ENCODE results near the gene HTT. TPM values are rescaled to one million over a fixed set of nuclear protein-coding genes. Genes with fewer than 3 reads are reported as not detected.

HTT gene
- total RNA-seq, 4 donors from 2014 or later = 28.9 to 141 (median 42.0) TPM

GRCh38 chr4:3031357-3032082 is 43.0 kb upstream of the HTT start:
- WGBS, 2 donors = 73 to 85% methylated on average over 12 of the region's 12 CpGs
- DNase-seq (ENCODE audit: low spot score in 2 of 2) = peak in 1 of 2 donors; percentile 53
- intact Hi-C loops (cut with DNase I; ENCODE audit: low total_unique reads) = no loop called here

GRCh38 chr4:3034231-3034630 is 40.2 kb upstream of the HTT start:
- H3K4me3 ChIP-seq (ENCODE audit: low read depth, poor library complexity, severe bottlenecking) = no peak overlapping the region
- TF ChIP-seq POLR2A (IDR thresholded peaks at IDR 0.05) = no peak
- TF ChIP-seq CTCF (IDR thresholded peaks at IDR 0.05) = no peak
- intact Hi-C loops (cut with DNase I; ENCODE audit: low total_unique reads) = no loop called here
- no peak for DNase-seq (ENCODE audit: low spot score in 2 of 2)
- 88 to 89% methylated on average over 8 of the region's 8 CpGs for WGBS, 2 donors

More at GRCh38 chr4:3031357-3032082, 43.0 kb upstream of the HTT start:
- H3K4me3 ChIP-seq (ENCODE audit: low read depth, poor library complexity, severe bottlenecking) = no peak overlapping the region
- TF ChIP-seq CTCF (IDR thresholded peaks at IDR 0.05) (no peak), POLR2A (IDR thresholded peaks at IDR 0.05) (no peak)

- 86 to 92% methylated on average over 8 of the region's 8 CpGs for WGBS, 2 donors
- no peak for TF ChIP-seq CTCF (IDR thresholded peaks at IDR 0.05)
- no peak for TF ChIP-seq POLR2A (IDR thresholded peaks at IDR 0.05)
- DNase-seq (ENCODE audit: low spot score in 2 of 2) = no peak
- intact Hi-C loops (cut with DNase I; ENCODE audit: low total_unique reads) = no loop called here
- no peak overlapping the region for H3K4me3 ChIP-seq (ENCODE audit: low read depth, poor library complexity, severe bottlenecking)
Measured at GRCh38 chr4:3035249-3035648, 39.2 kb upstream of the HTT start.

- intact Hi-C loops (cut with DNase I; ENCODE audit: low total_unique reads) = no loop called here
- no peak for DNase-seq (ENCODE audit: low spot score in 2 of 2)
- WGBS, 2 donors = 84 to 95% methylated on average over 6 of the region's 6 CpGs
- TF ChIP-seq CTCF (IDR thresholded peaks at IDR 0.05) (no peak), POLR2A (IDR thresholded peaks at IDR 0.05) (no peak)
- no peak overlapping the region for H3K4me3 ChIP-seq (ENCODE audit: low read depth, poor library complexity, severe bottlenecking)
Measured at GRCh38 chr4:3035674-3036073, 38.8 kb upstream of the HTT start.

- DNase-seq (ENCODE audit: low spot score in 2 of 2) = no peak
- WGBS, 2 donors = 82 to 91% methylated on average over 16 to 21 of the region's 21 CpGs
- TF ChIP-seq CTCF (IDR thresholded peaks at IDR 0.05) (no peak), POLR2A (IDR thresholded peaks at IDR 0.05) (no peak)
- intact Hi-C loops (cut with DNase I; ENCODE audit: low total_unique reads) = no loop called here
- H3K4me3 ChIP-seq (ENCODE audit: low read depth, poor library complexity, severe bottlenecking) = no peak overlapping the region
Measured at GRCh38 chr4:3036131-3036952, 38.1 kb upstream of the HTT start.

Data from lower leg skin (tissue), 4 donors.